Measurements from ENCODE around the gene CYTH4. TPM values are rescaled to one million over a fixed set of nuclear protein-coding genes. Genes with fewer than 3 reads are reported as not detected.
A peak's percentile ranks its signal among the peaks of the same experiment; 100 is the strongest.

The CYTH4 gene
- total RNA-seq, 1 experiment from 2014 or later, result 3.8 TPM

- Histone ChIP-seq H3K9me2 (ENCODE audit: insufficient read depth) (no peaks in the 10 kb centered on the region), H3K79me2 (ENCODE audit: insufficient read depth, low read length) (no peaks in the 10 kb centered on the region), H3K4me1 (ENCODE audit: control insufficient read depth in 1 of 2, insufficient read depth in 2 of 2, low read length in 2 of 2) (peaks cover 27 to 31% of the 10 kb centered on the region in 2 experiments), H3K9me3 (ENCODE audit: control insufficient read depth in 1 of 2, insufficient read depth in 1 of 2, low read depth in 1 of 2, low read length in 2 of 2) (no peaks in the 10 kb centered on the region), H3K4me3 (replicated peaks in 1 of 2; ENCODE audit: low read depth in 1 of 2, low read length in 2 of 2) (no peak overlapping the region), H4K20me1 (ENCODE audit: insufficient read depth) (no peaks in the 10 kb centered on the region), H3K27me3 (ENCODE audit: insufficient read depth, low read length) (no peaks in the 10 kb centered on the region), H3K27ac (ENCODE audit: low read depth, low read length) (no peak overlapping the region), H3K36me3 (ENCODE audit: control insufficient read depth in 1 of 2, insufficient read depth in 2 of 2, low read length in 2 of 2) (no peaks in the 10 kb centered on the region), H3K4me2 (ENCODE audit: low read length) (peak overlapping the region; percentile 64; the same call in 1 of the 2 replicates), H2AFZ (ENCODE audit: low read depth, low read length, poor library complexity, severe bottlenecking) (no peak overlapping the region), H3K9ac (ENCODE audit: low read length) (no peak overlapping the region)
- BruUV-seq (replicated peaks), result no TSS peak
- ChIA-PET RAD21 (ENCODE audit: low non-redundant PET in 1 of 2, low total read pairs in 2 of 2, uncharacterized antibody in 2 of 2, unreplicated experiment in 2 of 2) (no interaction called here), POLR2A (no interaction called here), CTCF (no interaction called here)
- intact Hi-C loops (cut with micrococcal nuclease), result no loop called here
- no peak for DNase-seq (ENCODE audit: low read depth, low spot score)
- ATAC-seq, result peak; percentile 41; the same call in 1 of the 2 replicates
- TF ChIP-seq ELF1 (IDR thresholded peaks at IDR 0.05; ENCODE audit: borderline replicate concordance, low read depth) (no peak), CTCF (IDR thresholded peaks at IDR 0.05 in 2 of 3, conservative IDR thresholded peaks at IDR 0.05 in 1 of 3; ENCODE audit: borderline replicate concordance in 1 of 3, insufficient read depth in 1 of 3, low read depth in 2 of 3, low read length in 2 of 3) (peak in 1 of 3 experiments; percentile 13; a peak in 1 of 6 replicates)
These were observed 29.1 kb upstream of the CYTH4 start for GRCh38 chr22:37253126-37253660.

GRCh38 chr22:37254209-37254866 lies 28.0 kb upstream of the CYTH4 start:
- Histone ChIP-seq H3K27ac (ENCODE audit: low read depth, low read length) (peak overlapping the region; percentile 55; the same call in 1 of the 2 replicates), H3K9me3 (ENCODE audit: control insufficient read depth in 1 of 2, insufficient read depth in 1 of 2, low read depth in 1 of 2, low read length in 2 of 2) (no peaks in the 10 kb centered on the region), H3K9me2 (ENCODE audit: insufficient read depth) (no peaks in the 10 kb centered on the region), H3K4me2 (ENCODE audit: low read length) (peak overlapping the region; percentile 64), H3K4me3 (replicated peaks in 1 of 2; ENCODE audit: low read depth in 1 of 2, low read length in 2 of 2) (peak overlapping the region in 1 of 2 experiments; percentile 13; a peak in 1 of 4 replicates), H2AFZ (ENCODE audit: low read depth, low read length, poor library complexity, severe bottlenecking) (peak overlapping the region; percentile 50), H3K4me1 (ENCODE audit: control insufficient read depth in 1 of 2, insufficient read depth in 2 of 2, low read length in 2 of 2) (peaks cover 39 to 42% of the 10 kb centered on the region in 2 experiments), H3K36me3 (ENCODE audit: control insufficient read depth in 1 of 2, insufficient read depth in 2 of 2, low read length in 2 of 2) (no peaks in the 10 kb centered on the region), H3K27me3 (ENCODE audit: insufficient read depth, low read length) (no peaks in the 10 kb centered on the region), H3K9ac (ENCODE audit: low read length) (no peak overlapping the region), H4K20me1 (ENCODE audit: insufficient read depth) (no peaks in the 10 kb centered on the region), H3K79me2 (ENCODE audit: insufficient read depth, low read length) (no peaks in the 10 kb centered on the region)
- POLR2A ChIA-PET, result interaction anchor here (0.9 kb wide), 1 partner anchor 12 kb away, joined by 5 read pairs; no protein-coding TSS in a partner anchor
- peak; percentile 72 for ATAC-seq
- RAD21 ChIA-PET (ENCODE audit: low non-redundant PET in 1 of 2, low total read pairs in 2 of 2, uncharacterized antibody in 2 of 2, unreplicated experiment in 2 of 2), result no interaction called here
- intact Hi-C loops (cut with micrococcal nuclease), result no loop called here
- no TSS peak for BruUV-seq (replicated peaks)
- CTCF ChIA-PET, result no interaction called here
- DNase-seq (ENCODE audit: low read depth, low spot score), result no peak
- TF ChIP-seq ATF3 (IDR thresholded peaks at IDR 0.05), result no peak
- no peak for TF ChIP-seq POLR2AphosphoS5 (IDR thresholded peaks at IDR 0.05; ENCODE audit: low read depth, low read length)
- TF ChIP-seq JUND (IDR thresholded peaks at IDR 0.05), result peak; percentile 47
- TF ChIP-seq REST (IDR thresholded peaks at IDR 0.05; ENCODE audit: low read depth), result no peak
- TF ChIP-seq CBX3 (IDR thresholded peaks at IDR 0.05; ENCODE audit: low read depth), result no peak
- TF ChIP-seq RAD21 (IDR thresholded peaks at IDR 0.05; ENCODE audit: low read depth), result no peak
- TF ChIP-seq ELF1 (IDR thresholded peaks at IDR 0.05; ENCODE audit: borderline replicate concordance, low read depth), result no peak
- TF ChIP-seq CTCF (IDR thresholded peaks at IDR 0.05 in 2 of 3, conservative IDR thresholded peaks at IDR 0.05 in 1 of 3; ENCODE audit: borderline replicate concordance in 1 of 3, insufficient read depth in 1 of 3, low read depth in 2 of 3, low read length in 2 of 3), result no peak
- TF ChIP-seq EZH2 (IDR thresholded peaks at IDR 0.05), result no peak

Measured in HCT116 (cell line).